SJSA1 (cell line): ENCODE measurements around the gene MAT2B. TPM values are rescaled to one million over a fixed set of nuclear protein-coding genes. Genes with fewer than 3 reads are reported as not detected.

ENCODE experiments used
- DNase-seq, 2 experiments: peaks; one replicate each; pipeline ENCODE4 v3.0.0-alpha.2; 2015 to 2020; ENCODE audit warnings: low spot score in 2 of 2, low read depth in 1 of 2
- H3K27ac ChIP-seq: fragments of 250-450 bp; sonication (Bioruptor Pico); 2 replicates; pipeline ENCODE4 v1.5.1; 2020; ENCODE audit warnings: mild to moderate bottlenecking, moderate library complexity
- H3K27me3 ChIP-seq: fragments of 250-450 bp; sonication (Bioruptor Pico); replicated peaks from 2 replicates; pipeline ENCODE4 v1.5.1; 2020; ENCODE audit warnings: mild to moderate bottlenecking, moderate library complexity
- H3K36me3 ChIP-seq: fragments of 250-450 bp; sonication (Bioruptor Pico); 2 replicates; pipeline ENCODE4 v1.5.1; 2020; ENCODE audit warnings: mild to moderate bottlenecking
- H3K4me1 ChIP-seq: fragments of 250-450 bp; sonication (Bioruptor Pico); replicated peaks from 2 replicates; pipeline ENCODE4 v1.6.1; 2021; ENCODE audit warnings: mild to moderate bottlenecking
- H3K4me3 ChIP-seq: fragments of 250-450 bp; sonication (Bioruptor Pico); 2 replicates; pipeline ENCODE4 v1.5.1; 2020; ENCODE audit warnings: mild to moderate bottlenecking
- H3K9me3 ChIP-seq: fragments of 250-450 bp; sonication (Bioruptor Pico); replicated peaks from 2 replicates; pipeline ENCODE4 v1.5.1; 2020; ENCODE audit warnings: mild to moderate bottlenecking
- total RNA-seq: library from RNA; depleted of rRNA; stranded (reverse); fragments of >200 nt; shearing (Covaris generic); gene quantifications from 2 replicates; pipeline ENCODE4 v1.2.3, GENCODE V29; 2014

The MAT2B gene
- total RNA-seq, 1 experiment from 2014 or later: 97.6 TPM

GRCh38 chr5:163478982-163479271, 26.5 kb upstream of the MAT2B start:
- Histone ChIP-seq H3K36me3 (peaks cover 85% of the 10 kb centered on the region), H3K9me3 (no peaks in the 10 kb centered on the region), H3K4me3 (no peak overlapping the region), H3K27me3 (no peaks in the 10 kb centered on the region), H3K4me1 (peaks cover 17% of the 10 kb centered on the region), H3K27ac (peak overlapping the region; percentile 73)
- no peak for DNase-seq

DNA sequence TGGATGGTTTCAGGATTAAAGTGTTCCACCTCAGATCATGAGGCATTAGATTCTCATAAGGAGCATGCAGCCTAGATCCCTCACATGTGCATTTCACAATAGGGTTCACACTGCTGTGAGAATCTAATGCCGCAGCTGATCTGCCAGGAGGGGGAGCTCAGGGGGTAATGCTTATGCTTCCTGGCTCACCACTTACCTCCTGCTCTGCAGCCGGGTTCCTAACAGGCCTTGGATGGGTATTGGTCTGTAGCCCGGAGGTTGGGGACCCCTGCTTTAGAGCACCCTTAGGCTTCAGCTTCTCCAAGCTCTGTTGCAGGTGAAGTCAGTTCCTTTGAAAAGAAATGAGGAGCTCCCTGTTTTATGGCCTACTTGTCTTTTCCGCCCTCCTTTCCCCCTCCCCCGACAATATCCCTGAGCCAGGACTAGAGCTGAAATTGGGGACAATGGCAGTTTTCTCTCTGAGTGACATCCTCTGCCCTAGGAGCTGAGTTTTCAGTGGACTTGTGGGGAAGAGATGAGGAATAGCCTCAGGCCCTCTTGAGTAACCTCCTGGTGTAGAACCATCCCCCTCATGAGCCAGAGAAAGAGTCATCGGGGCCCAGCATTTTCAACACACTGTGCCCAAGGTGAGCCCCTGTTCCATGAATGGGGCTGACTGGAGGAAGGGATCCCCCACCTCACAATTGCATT, 16.2 kb upstream of the MAT2B start:
- peaks cover 82% of the 10 kb centered on the region for H3K36me3 ChIP-seq
- H3K4me1 ChIP-seq: no peaks in the 10 kb centered on the region
- no peak overlapping the region for H3K27ac ChIP-seq
- H3K9me3 ChIP-seq: 0 out of 2 replicates have a peak, but pooled peaks cover 2% of the 10 kb centered on the region
- H3K27me3 ChIP-seq: no peaks in the 10 kb centered on the region
- H3K4me3 ChIP-seq: no peak overlapping the region
- DNase-seq: no peak

GRCh38 chr5:163489745-163490075, 15.7 kb upstream of the MAT2B start:
- H3K27ac ChIP-seq: no peak overlapping the region
- H3K9me3 ChIP-seq: 0 out of 2 replicates have a peak, but pooled peaks cover 2% of the 10 kb centered on the region
- H3K4me1 ChIP-seq: no peaks in the 10 kb centered on the region
- DNase-seq: no peak
- no peak overlapping the region for H3K4me3 ChIP-seq
- peaks cover 77% of the 10 kb centered on the region for H3K36me3 ChIP-seq
- no peaks in the 10 kb centered on the region for H3K27me3 ChIP-seq

GRCh38 chr5:163496286-163496685, 9.1 kb upstream of the MAT2B start:
- Histone ChIP-seq H3K9me3 (peaks cover 8% of the 10 kb centered on the region; the same call in 1 of the 2 replicates), H3K4me1 (peaks cover 14% of the 10 kb centered on the region), H3K36me3 (peaks cover 20% of the 10 kb centered on the region), H3K27me3 (no peaks in the 10 kb centered on the region), H3K4me3 (no peak overlapping the region), H3K27ac (peak overlapping the region; percentile 46)
- peak; percentile 64 to 66 for DNase-seq

DNA sequence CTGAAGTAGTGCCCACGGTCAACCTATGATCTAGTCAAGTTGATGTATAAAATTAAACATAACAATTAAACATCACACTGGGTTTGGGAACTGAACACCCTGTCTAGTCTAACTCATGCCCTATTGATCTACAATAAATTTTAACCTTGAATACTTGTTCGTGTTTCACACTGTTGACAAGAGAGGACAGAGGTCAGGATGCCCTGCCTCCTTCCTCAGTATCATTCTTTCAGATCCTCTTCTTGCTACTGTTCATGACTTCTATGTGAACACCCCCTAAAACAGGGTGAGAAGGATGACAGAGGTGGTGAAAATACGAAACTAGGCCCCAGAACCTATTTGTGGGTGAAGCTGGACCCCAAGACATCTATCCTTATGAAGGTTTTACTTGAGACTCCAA, 8.1 kb upstream of the MAT2B start:
- no peaks in the 10 kb centered on the region for H3K27me3 ChIP-seq
- H3K27ac ChIP-seq: no peak overlapping the region
- H3K4me1 ChIP-seq: peaks cover 15% of the 10 kb centered on the region
- no peak overlapping the region for H3K4me3 ChIP-seq
- DNase-seq: no peak
- H3K9me3 ChIP-seq: peaks cover 8% of the 10 kb centered on the region; the same call in 1 of the 2 replicates
- peaks cover 12% of the 10 kb centered on the region for H3K36me3 ChIP-seq

DNA sequence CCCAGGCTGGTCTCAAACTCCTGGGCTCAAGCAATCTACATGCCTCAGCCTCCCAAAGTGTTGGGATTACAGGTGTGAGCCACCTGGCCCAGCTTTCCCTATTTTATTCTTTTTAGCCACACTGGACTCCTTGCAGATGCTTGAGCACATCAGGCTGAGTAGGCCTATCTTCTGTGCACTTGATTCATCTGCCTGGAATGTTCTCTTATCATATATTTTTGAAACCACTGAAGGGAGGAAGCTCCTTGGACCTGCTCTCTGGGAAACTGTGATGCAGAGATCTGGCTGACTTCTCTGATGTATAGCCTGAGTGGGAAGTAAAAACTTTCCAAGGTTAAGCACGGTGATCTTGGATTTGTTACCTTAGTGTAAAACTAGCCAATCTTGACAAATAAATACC, 6.5 kb upstream of the MAT2B start:
- Histone ChIP-seq H3K4me3 (no peak overlapping the region), H3K4me1 (peaks cover 21% of the 10 kb centered on the region), H3K9me3 (peaks cover 7% of the 10 kb centered on the region; the same call in 1 of the 2 replicates), H3K27me3 (no peaks in the 10 kb centered on the region), H3K36me3 (no peaks in the 10 kb centered on the region), H3K27ac (no peak overlapping the region)
- DNase-seq: no peak

DNA sequence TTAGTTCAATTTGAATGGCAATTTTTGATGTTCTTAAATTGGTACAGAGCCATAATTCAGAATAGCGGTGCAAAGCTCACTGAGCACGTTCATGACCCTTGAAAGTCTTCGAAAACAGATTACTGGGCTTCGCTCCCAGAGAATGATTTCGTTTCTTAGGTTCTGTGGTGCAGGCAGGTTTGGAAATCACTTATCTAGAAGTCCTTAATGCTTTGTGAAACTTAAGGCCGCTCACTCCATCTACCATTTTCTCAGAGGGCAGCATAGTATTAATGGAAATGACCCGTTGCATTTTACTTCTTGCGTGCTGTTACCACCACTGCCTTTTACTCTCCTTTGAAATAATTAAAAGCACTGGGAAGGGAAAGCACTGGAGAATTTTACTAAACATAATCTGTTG, 2.9 kb upstream of the MAT2B start:
- DNase-seq: no peak
- H3K27ac ChIP-seq: no peak overlapping the region
- H3K27me3 ChIP-seq: no peaks in the 10 kb centered on the region
- H3K4me3 ChIP-seq: peak overlapping the region; percentile 68
- H3K9me3 ChIP-seq: no peaks in the 10 kb centered on the region
- H3K4me1 ChIP-seq: peaks cover 11% of the 10 kb centered on the region
- no peaks in the 10 kb centered on the region for H3K36me3 ChIP-seq

DNA sequence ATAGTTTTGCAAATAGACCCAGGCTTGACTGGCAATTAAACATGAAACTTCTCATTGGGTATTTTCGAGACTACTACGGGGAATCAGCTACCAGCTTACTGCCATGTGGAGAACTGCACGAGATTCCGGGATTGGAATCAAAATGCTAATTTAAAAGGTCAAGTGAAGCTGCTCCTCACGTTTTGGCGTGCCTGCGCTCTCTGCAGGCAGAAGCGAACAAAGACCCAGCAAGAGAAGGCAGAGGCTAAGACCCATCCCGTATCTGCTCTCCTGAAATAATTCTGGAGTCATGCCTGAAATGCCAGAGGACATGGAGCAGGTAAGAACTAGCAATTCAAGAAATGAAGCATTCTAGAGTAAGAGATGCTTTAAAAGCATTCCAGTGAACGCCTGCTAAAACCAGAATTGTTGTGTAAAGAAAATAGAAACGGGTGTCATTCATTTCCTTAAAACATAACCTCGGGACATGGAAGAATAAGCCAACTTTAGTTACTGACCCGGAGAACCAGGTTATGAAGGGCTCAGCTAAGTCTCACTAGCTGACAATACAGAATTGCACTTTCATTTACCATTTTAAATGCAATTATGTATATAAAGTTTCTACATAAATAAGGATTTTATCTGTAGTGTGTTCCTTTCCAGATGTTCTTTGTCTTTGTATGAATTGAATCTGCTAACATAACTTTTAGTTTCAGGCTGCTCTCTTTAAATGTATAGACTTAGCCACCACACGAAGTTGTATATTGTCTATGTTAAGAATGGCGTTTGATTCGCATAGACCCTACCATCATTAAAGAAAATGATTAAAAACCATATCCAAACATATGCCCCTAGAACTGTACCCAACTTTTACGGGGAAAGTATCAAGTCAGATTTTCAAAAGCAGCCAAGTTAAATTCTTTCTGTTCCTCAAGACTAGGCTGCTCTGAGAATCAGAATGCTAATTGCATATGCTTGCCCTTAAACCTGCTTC, 2.0 kb upstream of the MAT2B start:
- Histone ChIP-seq H3K9me3 (no peaks in the 10 kb centered on the region), H3K27me3 (no peaks in the 10 kb centered on the region), H3K4me3 (peak overlapping the region; percentile 68), H3K36me3 (no peaks in the 10 kb centered on the region), H3K27ac (peak overlapping the region; percentile 49), H3K4me1 (peaks cover 11% of the 10 kb centered on the region)
- peak; percentile 55 to 71 for DNase-seq

GRCh38 chr5:163504079-163504931, 1.1 kb upstream of the MAT2B start:
- no peaks in the 10 kb centered on the region for H3K36me3 ChIP-seq
- H3K4me1 ChIP-seq: peaks cover 11% of the 10 kb centered on the region
- H3K27me3 ChIP-seq: no peaks in the 10 kb centered on the region
- H3K27ac ChIP-seq: peak overlapping the region; percentile 49
- H3K9me3 ChIP-seq: no peaks in the 10 kb centered on the region
- H3K4me3 ChIP-seq: peak overlapping the region; percentile 68
- DNase-seq: peak; percentile 52 to 66

GRCh38 chr5:163505049-163505367, 411 bp upstream of the MAT2B start:
- Histone ChIP-seq H3K9me3 (no peaks in the 10 kb centered on the region), H3K27ac (peak overlapping the region; percentile 79), H3K4me3 (peak overlapping the region; percentile 68), H3K27me3 (no peaks in the 10 kb centered on the region), H3K36me3 (no peaks in the 10 kb centered on the region), H3K4me1 (peaks cover 11% of the 10 kb centered on the region)
- DNase-seq: no peak

DNA sequence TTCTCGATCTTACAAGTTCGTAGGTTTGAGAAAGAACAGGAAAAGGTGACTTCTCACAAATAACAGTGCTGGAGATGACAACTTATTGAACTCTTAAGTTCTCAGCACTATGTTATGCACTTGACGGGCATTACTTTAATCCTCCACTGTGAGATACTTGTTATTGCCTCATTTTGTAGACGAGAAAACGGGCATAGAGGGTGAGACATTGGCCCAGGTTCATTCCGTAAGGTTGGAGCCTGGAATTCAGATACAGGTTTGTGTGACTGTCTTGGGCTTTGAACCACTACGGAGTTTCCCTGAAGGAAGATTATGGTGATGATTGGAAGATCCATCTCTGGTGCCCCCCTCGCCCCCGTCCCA, 657 bp downstream of the MAT2B start:
- Histone ChIP-seq H3K9me3 (no peaks in the 10 kb centered on the region), H3K4me1 (peaks cover 11% of the 10 kb centered on the region), H3K27me3 (no peaks in the 10 kb centered on the region), H3K36me3 (no peaks in the 10 kb centered on the region), H3K4me3 (peak overlapping the region; percentile 68), H3K27ac (peak overlapping the region; percentile 79)
- DNase-seq: no peak

- peak in 1 of 2 experiments; percentile 48 for DNase-seq
- Histone ChIP-seq H3K4me1 (peaks cover 11% of the 10 kb centered on the region), H3K4me3 (peak overlapping the region; percentile 68), H3K27ac (no peak overlapping the region), H3K9me3 (no peaks in the 10 kb centered on the region), H3K27me3 (no peaks in the 10 kb centered on the region), H3K36me3 (peaks cover under 1% of the 10 kb centered on the region)
Observed at GRCh38 chr5:163506726-163507125, 1.3 kb downstream of the MAT2B start.

GRCh38 chr5:163508753-163509152, 3.3 kb downstream of the MAT2B start:
- DNase-seq: no peak
- H3K27ac ChIP-seq: no peak overlapping the region
- peaks cover 21% of the 10 kb centered on the region for H3K36me3 ChIP-seq
- H3K27me3 ChIP-seq: no peaks in the 10 kb centered on the region
- H3K9me3 ChIP-seq: no peaks in the 10 kb centered on the region
- H3K4me3 ChIP-seq: no peak overlapping the region
- peaks cover 5% of the 10 kb centered on the region; the same call in 1 of the 2 replicates for H3K4me1 ChIP-seq
